A549 (cell line): ENCODE data around the gene CADPS2. TPM values are rescaled to one million over a fixed set of nuclear protein-coding genes. Genes with fewer than 3 reads are reported as not detected.

ENCODE experiments used
- ATAC-seq, 2 experiments: fragments of 200-7000 bp in 1 of 2; fragments of >200 bp in 1 of 2; cut with Nextera tagmentation in 1 of 2; cut with Tn5 transposase in 1 of 2; 3 replicates each; pipeline versions ENCODE4 v1.8.0 to v1.9.1; 2018 to 2020; ENCODE audit warnings: mild to moderate bottlenecking in 1 of 2, moderate library complexity in 1 of 2
- CTCF ChIA-PET: fragments of 300-600 bp; sonication (Branson Sonifier 250); formaldehyde crosslinking; extraction: SDS; loops from one replicate; lab custom pipeline; 2021; ENCODE audit warnings: antibody characterized with exemption, inconsistent platforms; lab: Yijun Ruan, JAX
- POLR2A ChIA-PET: fragments of 350-600 bp; formaldehyde crosslinking; extraction: SDS; loops from one replicate; lab custom pipeline; 2021; ENCODE audit warnings: antibody characterized with exemption, inconsistent platforms; lab: Yijun Ruan, JAX
- DNase-seq, 2 experiments: peaks; one replicate each; pipeline versions ENCODE4 v3.0.0 to v3.0.0-alpha.2; 2011 to 2016; ENCODE audit warnings: low read depth in 1 of 2, low spot score in 1 of 2
- FAIRE-seq: peaks from 2 replicates; lab custom pipeline; 2011; peaks lifted over from hg19 to GRCh38; lab: Jason Lieb, UNC
- H3K27ac ChIP-seq, 2 experiments: fragments of >200 bp; sonication (Bioruptor Twin); formaldehyde crosslinking; 3 replicates each; pipeline ENCODE4 v1.5.1; 2016 to 2017
- H3K4me1 ChIP-seq: fragments of >200 bp; sonication (Bioruptor Twin); formaldehyde crosslinking; 3 replicates; pipeline ENCODE4 v1.6.1; 2016
- H3K4me2 ChIP-seq: fragments of >200 bp; sonication (Bioruptor Twin); formaldehyde crosslinking; 3 replicates; pipeline ENCODE4 v1.6.1; 2016
- H3K4me3 ChIP-seq: fragments of >200 bp; sonication (Bioruptor Twin); formaldehyde crosslinking; 3 replicates; pipeline ENCODE4 v1.5.1; 2016
- H3K9me3 ChIP-seq: fragments of >200 bp; sonication (Bioruptor Twin); formaldehyde crosslinking; 3 replicates; pipeline ENCODE4 v1.6.1; 2016
- ATOH8 ChIP-seq: fragments of 250-450 bp; sonication (Bioruptor Pico); IDR thresholded peaks from 2 replicates; pipeline ENCODE4 v1.5.0; 2020; ENCODE audit warnings: low read depth, mild to moderate bottlenecking, moderate library complexity
- BCL3 ChIP-seq: fragments of >200 bp; sonication (Bioruptor Twin); formaldehyde crosslinking; IDR thresholded peaks from 3 replicates; pipeline ENCODE4 v1.6.1; 2016
- CHD4 ChIP-seq: fragments of 200-600 bp; sonication (generic); IDR thresholded peaks from 2 replicates; pipeline ENCODE4 v1.6.1; 2016; ENCODE audit warnings: antibody characterized with exemption, mild to moderate bottlenecking, borderline replicate concordance
- E2F6 ChIP-seq: IDR thresholded peaks from 2 replicates; pipeline ENCODE4 v1.6.1; 2012; ENCODE audit warnings: low read depth, borderline replicate concordance
- ELK1 ChIP-seq: fragments of 150-350 bp; IDR thresholded peaks from 2 replicates; pipeline ENCODE4 v1.6.1; 2014; ENCODE audit warnings: low read depth, mild to moderate bottlenecking, low read length
- FOSB ChIP-seq: fragments of 250-450 bp; sonication (Bioruptor Pico); IDR thresholded peaks from 2 replicates; pipeline ENCODE4 v1.5.0; 2020; ENCODE audit warnings: mild to moderate bottlenecking, moderate library complexity
- FOSL2 ChIP-seq, 2 experiments: fragments of 450-650 bp in 1 of 2; fragments of >200 bp in 1 of 2; sonication (Bioruptor Twin) in 1 of 2; formaldehyde crosslinking; IDR thresholded peaks; 2 replicates each; pipeline versions ENCODE4 v1.5.0 to v1.6.1; 2016 to 2020; ENCODE audit warnings: mild to moderate bottlenecking in 1 of 2, moderate library complexity in 1 of 2
- FOXS1 ChIP-seq: fragments of 250-450 bp; sonication (Bioruptor Pico); IDR thresholded peaks from 2 replicates; pipeline ENCODE4 v1.5.0; 2020; ENCODE audit warnings: mild to moderate bottlenecking, moderate library complexity
- GATA3 ChIP-seq: IDR thresholded peaks from 2 replicates; pipeline ENCODE4 v1.6.1; 2012; ENCODE audit warnings: borderline replicate concordance
- HES2 ChIP-seq: fragments of >200 bp; sonication (Bioruptor Twin); formaldehyde crosslinking; IDR thresholded peaks from 2 replicates; pipeline ENCODE4 v1.6.1; 2016
- HEYL ChIP-seq: fragments of 250-450 bp; sonication (Bioruptor Pico); IDR thresholded peaks from 2 replicates; pipeline ENCODE4 v1.8.0; 2021; ENCODE audit warnings: mild to moderate bottlenecking, moderate library complexity
- HOXA7 ChIP-seq: fragments of 250-450 bp; sonication (Bioruptor Pico); IDR thresholded peaks from 2 replicates; pipeline ENCODE4 v1.5.0; 2020; ENCODE audit warnings: mild to moderate bottlenecking, moderate library complexity
- HOXB13 ChIP-seq: fragments of 250-450 bp; sonication (Bioruptor Pico); IDR thresholded peaks from 2 replicates; pipeline ENCODE4 v1.5.0; 2020; ENCODE audit warnings: low read depth, mild to moderate bottlenecking, moderate library complexity
- HOXB5 ChIP-seq: fragments of 250-450 bp; sonication (Bioruptor Pico); IDR thresholded peaks from 2 replicates; pipeline ENCODE4 v1.5.0; 2020; ENCODE audit warnings: mild to moderate bottlenecking, moderate library complexity
- JUN ChIP-seq, 2 experiments: fragments of >200 bp; sonication (Bioruptor Twin); formaldehyde crosslinking; IDR thresholded peaks; 2 replicates in 1 of 2; 3 replicates in 1 of 2; pipeline ENCODE4 v1.6.1; 2016 to 2017
- MAZ ChIP-seq: fragments of 150-350 bp; IDR thresholded peaks from 2 replicates; pipeline ENCODE4 v1.6.1; 2014; ENCODE audit warnings: antibody characterized with exemption, low read depth, low read length, borderline replicate concordance
- NFE2L2 ChIP-seq: fragments of 150-350 bp; conservative IDR thresholded peaks from 2 replicates; pipeline ENCODE4 v1.6.1; 2014; ENCODE audit warnings: low read length
- NPAS2 ChIP-seq: fragments of 250-450 bp; sonication (Bioruptor Pico); IDR thresholded peaks from 2 replicates; pipeline ENCODE4 v1.8.0; 2022; ENCODE audit warnings: mild to moderate bottlenecking, moderate library complexity, borderline replicate concordance
- PHF8 ChIP-seq: fragments of 200-600 bp; sonication (generic); IDR thresholded peaks from 2 replicates; pipeline ENCODE4 v1.6.1; 2016; ENCODE audit warnings: low read depth, mild to moderate bottlenecking, antibody characterized with exemption, moderate library complexity, borderline replicate concordance
- POLR2A ChIP-seq: IDR thresholded peaks from 2 replicates; pipeline ENCODE4 v1.6.1; 2012; ENCODE audit warnings: mild to moderate bottlenecking, low read length
- RAD21 ChIP-seq, 2 experiments: fragments of >200 bp in 1 of 2; sonication (Bioruptor Twin) in 1 of 2; formaldehyde crosslinking in 1 of 2; IDR thresholded peaks in 1 of 2; conservative IDR thresholded peaks in 1 of 2; 2 replicates in 1 of 2; 3 replicates in 1 of 2; pipeline ENCODE4 v1.6.1; 2012 to 2018; ENCODE audit warnings: inconsistent platforms in 1 of 2
- RARB ChIP-seq: fragments of 250-450 bp; sonication (Bioruptor Pico); IDR thresholded peaks from 2 replicates; pipeline ENCODE4 v1.8.0; 2021; ENCODE audit warnings: mild to moderate bottlenecking, moderate library complexity
- RFX5 ChIP-seq: fragments of 450-650 bp; IDR thresholded peaks from 2 replicates; pipeline ENCODE4 v1.7.1; 2014; ENCODE audit warnings: antibody characterized with exemption, mild to moderate bottlenecking, moderate library complexity
- SMC3 ChIP-seq: fragments of >200 bp; sonication (Bioruptor Twin); formaldehyde crosslinking; IDR thresholded peaks from 3 replicates; pipeline ENCODE4 v1.6.1; 2018; ENCODE audit warnings: inconsistent platforms
- SREBF2 ChIP-seq: fragments of 450-650 bp; IDR thresholded peaks from 2 replicates; pipeline ENCODE4 v1.6.1; 2014; ENCODE audit warnings: mild to moderate bottlenecking, moderate library complexity
- TFCP2L1 ChIP-seq: fragments of 250-450 bp; sonication (Bioruptor Pico); IDR thresholded peaks from 2 replicates; pipeline ENCODE4 v1.5.0; 2021; ENCODE audit warnings: mild to moderate bottlenecking
- TP53 ChIP-seq: fragments of 250-450 bp; sonication (Bioruptor Pico); IDR thresholded peaks from 2 replicates; pipeline ENCODE4 v1.5.0; 2021; ENCODE audit warnings: mild to moderate bottlenecking, moderate library complexity
- WGBS: methylation state at CpG from one replicate; pipeline ENCODE4 v1.1.6; 2017; ENCODE audit errors: missing lambda C conversion rate; 5-methylcytosine and 5-hydroxymethylcytosine counted together
- polyA plus RNA-seq, 4 experiments: library from polyadenylated mRNA; depleted of rRNA in 3 of 4; stranded (reverse); fragments of >200 nt; fragmentation: RNase III in 1 of 4; extraction: RNeasy Plus Mini Kit Qiagen cat#74134 plus additional on column Dnase treatment in 1 of 4; gene quantifications; 2 replicates in 3 of 4; 3 replicates in 1 of 4; pipeline ENCODE4 v1.2.3, GENCODE V29; 2011 to 2017

CADPS2 gene
- polyA plus RNA-seq, 2 of the 4 experiments (the other 2 are of a cell fraction), result 0.04 to 0.10 TPM

GRCh38 chr7:122673951-122674350, 212.3 kb downstream of the CADPS2 start:
- DNase-seq (no peak), ATAC-seq (no peak), FAIRE-seq (no peak)
- POLR2A ChIA-PET, result no interaction called here
- no peak overlapping the region for H3K27ac ChIP-seq
- CTCF ChIA-PET, result no interaction called here
- H3K4me1 ChIP-seq, result no peaks in the 10 kb centered on the region
- TF ChIP-seq NFE2L2, result no peak
- TF ChIP-seq HOXB13 (CRISPR knock-in tag), result no peak
- TF ChIP-seq MAZ, result no peak
- TF ChIP-seq FOSB (CRISPR knock-in tag), result no peak
- no peak for TF ChIP-seq PHF8
- no peak for TF ChIP-seq HOXB5
- TF ChIP-seq RARB, result no peak
- TF ChIP-seq RFX5, result no peak
- TF ChIP-seq ELK1, result no peak
- TF ChIP-seq JUN (IDR thresholded peaks at IDR 0.05), result no peak
- H3K9me3 ChIP-seq, result no peaks in the 10 kb centered on the region
- no peak overlapping the region for H3K4me3 ChIP-seq
- H3K4me2 ChIP-seq, result no peak overlapping the region
- WGBS, result 54% methylated on average over 11 of the region's 21 CpGs

GRCh38 chr7:122672536-122672935, 213.7 kb downstream of the CADPS2 start:
- Histone ChIP-seq H3K4me2 (no peak overlapping the region), H3K4me1 (no peaks in the 10 kb centered on the region), H3K4me3 (no peak overlapping the region), H3K9me3 (no peaks in the 10 kb centered on the region), H3K27ac (no peak overlapping the region)
- FAIRE-seq, result no peak
- ChIA-PET CTCF (no interaction called here), POLR2A (no interaction called here)
- 30% methylated on average over 8 of the region's 8 CpGs for WGBS
- TF ChIP-seq SREBF2, result no peak
- no peak for TF ChIP-seq NFE2L2
- TF ChIP-seq CHD4, result no peak
- no peak for TF ChIP-seq PHF8
- TF ChIP-seq FOSL2 (IDR thresholded peaks at IDR 0.05), result no peak
- no peak for TF ChIP-seq FOSL2 (CRISPR knock-in tag; IDR thresholded peaks at IDR 0.05)
- no peak for TF ChIP-seq HEYL (CRISPR knock-in tag)
- TF ChIP-seq BCL3, result no peak
- TF ChIP-seq HOXA7, result no peak
- no peak for TF ChIP-seq TP53 (CRISPR knock-in tag)
- TF ChIP-seq SMC3, result no peak
- TF ChIP-seq E2F6, result no peak
- no peak for TF ChIP-seq MAZ
- no peak for ATAC-seq
- DNase-seq, result no peak

- no peak for DNase-seq
- H3K27ac ChIP-seq, result no peak overlapping the region
- CTCF ChIA-PET, result no interaction called here
- no peaks in the 10 kb centered on the region for H3K4me1 ChIP-seq
- no peak for ATAC-seq
- no peak overlapping the region for H3K4me3 ChIP-seq
- WGBS, result 5% methylated on average over 2 of the region's 2 CpGs
- POLR2A ChIA-PET, result no interaction called here
- no peaks in the 10 kb centered on the region for H3K9me3 ChIP-seq
- TF ChIP-seq POLR2A (no peak), HOXB13 (CRISPR knock-in tag) (no peak), ATOH8 (CRISPR knock-in tag) (no peak), NPAS2 (no peak), TP53 (CRISPR knock-in tag) (no peak), TFCP2L1 (CRISPR knock-in tag) (no peak), HOXA7 (no peak), RARB (no peak), RAD21 (conservative IDR thresholded peaks at IDR 0.05 in 1 of 2, IDR thresholded peaks at IDR 0.05 in 1 of 2) (no peak), BCL3 (no peak), CHD4 (no peak), HES2 (no peak), MAZ (no peak), FOXS1 (CRISPR knock-in tag) (no peak), NFE2L2 (no peak), SMC3 (no peak), GATA3 (no peak)
- no peak overlapping the region for H3K4me2 ChIP-seq
- FAIRE-seq, result no peak
These were observed 222.5 kb downstream of the CADPS2 start for GRCh38 chr7:122663733-122664132.
